Suprapubic skin (tissue), 4 donors: ENCODE data around the gene RBPJL.

Experiments
- EP300 ChIP-seq: sonication (generic); formaldehyde crosslinking; IDR thresholded peaks from one replicate; pipeline ENCODE4 v1.6.1; 2017; ENCODE audit warnings: antibody characterized with exemption
- POLR2A ChIP-seq, 2 donors: fragments of 450-650 bp; IDR thresholded peaks; one replicate each; pipeline ENCODE4 v1.6.1; 2017; ENCODE audit warnings: antibody characterized with exemption in 2 of 2, mild to moderate bottlenecking in 2 of 2, moderate library complexity in 2 of 2
- POLR2AphosphoS5 ChIP-seq, 3 donors: sonication (generic); formaldehyde crosslinking; IDR thresholded peaks; one replicate each; pipeline ENCODE4 v1.6.1; 2017; ENCODE audit warnings: antibody characterized with exemption in 3 of 3
- TF ChIP-seq, protein P1 (sequence below), 2 donors: fragments of 200-600 bp in 1 of 2; fragments of 450-650 bp in 1 of 2; sonication (generic) in 1 of 2; IDR thresholded peaks; one replicate each; pipeline ENCODE4 v1.5.1; 2016 to 2019; ENCODE audit warnings: antibody characterized with exemption in 2 of 2, mild to moderate bottlenecking in 1 of 2, moderate library complexity in 1 of 2

GRCh38 chr20:45315672-45316071 lies 9.0 kb downstream of the RBPJL start:
- TF ChIP-seq, protein P1, sequence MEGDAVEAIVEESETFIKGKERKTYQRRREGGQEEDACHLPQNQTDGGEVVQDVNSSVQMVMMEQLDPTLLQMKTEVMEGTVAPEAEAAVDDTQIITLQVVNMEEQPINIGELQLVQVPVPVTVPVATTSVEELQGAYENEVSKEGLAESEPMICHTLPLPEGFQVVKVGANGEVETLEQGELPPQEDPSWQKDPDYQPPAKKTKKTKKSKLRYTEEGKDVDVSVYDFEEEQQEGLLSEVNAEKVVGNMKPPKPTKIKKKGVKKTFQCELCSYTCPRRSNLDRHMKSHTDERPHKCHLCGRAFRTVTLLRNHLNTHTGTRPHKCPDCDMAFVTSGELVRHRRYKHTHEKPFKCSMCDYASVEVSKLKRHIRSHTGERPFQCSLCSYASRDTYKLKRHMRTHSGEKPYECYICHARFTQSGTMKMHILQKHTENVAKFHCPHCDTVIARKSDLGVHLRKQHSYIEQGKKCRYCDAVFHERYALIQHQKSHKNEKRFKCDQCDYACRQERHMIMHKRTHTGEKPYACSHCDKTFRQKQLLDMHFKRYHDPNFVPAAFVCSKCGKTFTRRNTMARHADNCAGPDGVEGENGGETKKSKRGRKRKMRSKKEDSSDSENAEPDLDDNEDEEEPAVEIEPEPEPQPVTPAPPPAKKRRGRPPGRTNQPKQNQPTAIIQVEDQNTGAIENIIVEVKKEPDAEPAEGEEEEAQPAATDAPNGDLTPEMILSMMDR (IDR thresholded peaks at IDR 0.05): no peak
- TF ChIP-seq POLR2A (IDR thresholded peaks at IDR 0.05) (no peak), POLR2AphosphoS5 (IDR thresholded peaks at IDR 0.05) (no peak), EP300 (no peak)
